ENCODE measurements around the gene CRY1.

- TF ChIP-seq CTCF (IDR thresholded peaks at IDR 0.05; ENCODE audit: low read depth, low read length), result no peak
- no peak for TF ChIP-seq MYC (IDR thresholded peaks at IDR 0.05; ENCODE audit: low read depth, low read length)
Observed at GRCh38 chr12:107094183-107094448, 767 bp upstream of the CRY1 start.

Measured in NB4 (cell line).